HG03565 (cell line): ENCODE data around the gene ZBTB46.

Experiments used
- ATAC-seq: cut with Tn5 transposase; IDR thresholded peaks from one replicate; pipeline ENCODE4 v1.9.1; 2021; ENCODE audit warnings: mild to moderate bottlenecking, moderate library complexity; ENCODE audit not compliant: unreplicated experiment

The ZBTB46 gene

DNA sequence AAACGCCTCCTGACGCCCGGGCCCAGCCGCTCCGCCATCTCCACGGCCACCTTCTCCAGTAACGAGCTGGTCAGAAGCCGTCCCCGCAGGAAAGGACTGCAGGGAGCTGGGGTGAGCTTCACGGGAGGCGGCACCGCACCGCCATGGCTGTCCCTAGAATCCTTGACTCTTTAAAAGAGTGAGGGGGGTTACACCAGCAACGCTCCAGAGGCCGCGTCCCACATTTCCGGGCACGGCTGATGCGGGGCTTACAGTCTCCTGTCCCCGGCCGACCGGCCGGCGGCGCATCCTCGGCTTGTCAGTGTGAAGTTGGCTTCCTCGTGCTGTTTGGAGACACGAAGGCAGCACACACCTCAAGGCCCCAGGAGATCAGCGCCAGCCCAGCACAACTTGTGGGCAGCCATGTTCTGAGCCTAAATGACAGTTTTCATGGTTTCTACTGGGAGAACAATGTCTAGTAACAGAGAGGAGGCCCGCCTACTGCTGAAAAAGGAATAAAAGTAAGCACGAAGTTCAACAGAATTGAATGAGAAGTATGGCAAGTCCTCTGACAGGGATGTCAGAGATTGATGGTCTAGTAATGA lies 61.1 kb downstream of the ZBTB46 start:
- no peak for ATAC-seq

DNA sequence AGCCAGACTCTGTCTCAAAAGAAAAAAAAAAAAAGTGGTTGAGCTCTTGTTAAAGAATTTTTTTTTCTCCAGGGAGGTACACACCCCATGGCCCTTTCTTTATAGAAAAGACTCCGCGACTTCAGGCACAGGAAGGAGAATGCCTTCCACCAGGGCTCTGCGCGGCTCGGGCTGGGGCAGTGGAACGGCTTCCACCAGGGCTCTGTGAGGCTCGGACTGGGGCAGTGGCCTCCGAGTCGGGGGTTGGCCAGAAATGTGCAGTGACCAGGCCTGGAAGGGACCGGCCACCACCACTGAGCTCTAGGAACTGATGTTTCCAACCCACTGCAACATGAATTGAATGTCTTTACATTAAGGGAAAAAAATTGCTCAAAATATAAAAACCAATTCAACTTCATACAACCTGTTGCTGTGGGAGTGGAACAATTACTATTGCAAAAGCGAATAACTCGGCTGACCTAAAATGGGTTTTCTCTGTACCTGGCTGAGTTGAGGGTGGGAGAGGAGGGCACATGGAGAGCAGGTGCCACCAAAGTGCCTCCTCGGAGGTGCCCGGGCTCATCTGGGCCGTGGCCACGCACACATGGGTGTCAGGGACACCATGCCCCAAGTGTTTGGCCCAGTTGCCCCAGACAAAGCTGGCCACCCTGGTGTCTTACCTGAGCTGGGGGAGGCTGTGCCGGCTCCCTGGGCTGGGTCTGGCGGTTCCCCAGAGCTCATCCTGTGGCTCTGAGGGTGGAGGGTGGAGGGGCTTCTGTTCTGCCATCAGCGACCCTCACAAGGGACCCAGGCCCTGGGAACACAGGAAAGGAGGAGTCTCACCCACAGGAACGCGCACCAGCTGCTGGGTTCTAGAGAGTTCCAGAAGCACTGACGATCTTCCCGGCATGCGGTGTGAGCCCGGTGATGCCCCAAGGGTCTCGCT lies 62.2 kb downstream of the ZBTB46 start:
- ATAC-seq: no peak

DNA sequence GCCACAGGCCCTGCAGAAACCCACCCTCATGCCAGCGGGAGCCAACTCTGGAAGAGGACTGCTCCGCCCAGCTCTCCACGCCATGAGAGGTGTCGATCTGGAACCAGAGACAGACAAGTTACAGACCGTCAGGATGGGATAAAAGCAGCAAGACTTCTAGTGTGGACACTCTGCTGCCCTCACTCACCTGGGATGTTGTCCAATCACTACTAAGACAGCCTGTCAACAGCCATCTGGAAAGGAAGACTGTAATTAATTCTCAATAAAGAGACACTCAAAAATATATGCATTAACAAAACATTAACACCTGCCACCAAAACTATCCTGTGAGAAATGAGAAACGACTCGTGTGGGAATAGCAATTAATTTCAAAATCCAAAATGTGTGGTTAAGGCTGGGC lies 63.2 kb downstream of the ZBTB46 start:
- ATAC-seq: no peak

DNA sequence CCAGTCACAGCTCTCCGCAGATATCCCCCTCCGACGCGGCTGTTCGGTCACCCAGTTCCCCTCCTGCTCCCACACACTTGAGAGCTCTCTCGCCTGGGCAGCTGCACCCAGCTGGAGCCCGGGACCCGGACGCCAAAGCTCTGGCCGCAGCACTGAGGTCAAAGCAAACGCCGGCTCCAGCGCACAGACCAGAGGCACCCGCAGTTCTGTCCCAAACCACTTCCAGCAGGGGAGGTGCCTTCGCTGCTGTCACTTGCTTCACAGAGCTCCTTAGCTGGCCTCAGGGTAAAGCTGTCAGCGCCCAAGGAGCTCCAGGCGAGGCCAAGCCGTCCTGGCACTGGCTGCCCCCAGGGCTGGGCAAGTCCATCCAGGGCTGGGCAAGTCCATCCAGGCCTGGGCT lies 63.6 kb downstream of the ZBTB46 start:
- no peak for ATAC-seq

- ATAC-seq: no peak
Observed at GRCh38 chr20:63766695-63767426, 64.2 kb downstream of the ZBTB46 start.

DNA sequence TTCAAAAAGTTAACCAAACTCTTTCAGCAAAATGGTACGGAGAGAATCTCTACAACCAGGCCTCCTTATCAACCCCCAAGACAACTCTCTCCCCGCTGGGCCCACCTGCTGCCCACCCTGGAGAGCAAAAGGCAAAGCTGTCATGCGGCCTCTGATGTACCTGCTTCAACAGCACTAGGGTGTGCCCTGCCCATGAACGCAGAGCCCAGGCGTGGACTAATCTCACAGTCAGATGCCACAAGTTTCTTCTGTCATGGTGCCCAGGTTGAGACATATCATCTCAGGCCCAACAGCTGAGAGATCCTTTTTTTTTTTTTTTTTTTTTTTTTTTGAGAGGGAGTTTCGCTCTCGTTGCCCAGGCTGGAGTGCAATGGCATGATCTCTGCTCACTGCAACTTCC lies 65.2 kb downstream of the ZBTB46 start:
- no peak for ATAC-seq

- ATAC-seq: no peak
Observed at GRCh38 chr20:63765082-63765873, 65.8 kb downstream of the ZBTB46 start.

GRCh38 chr20:63759377-63759901 lies 71.6 kb downstream of the ZBTB46 start:
- ATAC-seq: no peak

GRCh38 chr20:63758152-63758551 lies 72.9 kb downstream of the ZBTB46 start:
- ATAC-seq: no peak

DNA sequence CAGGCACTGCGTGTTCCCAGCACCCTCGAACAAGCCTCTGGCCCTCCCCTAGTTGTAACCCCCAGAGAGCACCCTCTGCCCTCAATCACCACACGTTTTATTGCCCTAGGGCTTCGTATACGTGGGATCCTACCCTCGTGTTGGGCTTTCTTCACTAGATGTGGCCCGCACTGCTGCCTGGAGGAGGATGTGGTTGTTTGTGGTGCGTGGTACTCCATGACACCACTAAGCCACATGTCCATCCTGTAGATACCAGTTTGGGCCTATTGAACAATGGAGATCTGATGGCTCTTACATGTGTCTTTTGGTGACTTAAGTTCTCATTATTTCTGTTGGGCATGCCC lies 74.4 kb downstream of the ZBTB46 start:
- ATAC-seq: no peak

- ATAC-seq: no peak
Observed at GRCh38 chr20:63755933-63756647, 75.0 kb downstream of the ZBTB46 start.

DNA sequence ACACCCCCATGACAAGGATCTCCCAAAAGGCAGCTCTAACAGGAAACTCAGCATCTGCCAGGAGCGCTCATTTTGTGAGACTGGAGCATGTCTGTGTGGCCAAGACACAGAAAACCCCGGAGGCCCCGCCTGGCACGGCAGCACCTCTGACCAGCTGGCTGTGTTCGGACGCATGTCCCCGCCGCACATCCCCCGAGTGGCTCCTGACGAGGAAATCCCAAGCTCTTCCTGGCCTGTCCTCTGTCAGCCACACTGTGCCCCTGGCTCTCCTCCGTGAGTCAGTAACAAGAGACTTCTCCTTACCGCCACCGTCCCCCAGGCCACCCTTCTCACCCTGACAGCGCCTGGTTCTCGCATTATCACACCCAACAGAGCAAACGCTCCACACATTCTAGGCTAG lies 77.1 kb downstream of the ZBTB46 start:
- ATAC-seq: no peak

DNA sequence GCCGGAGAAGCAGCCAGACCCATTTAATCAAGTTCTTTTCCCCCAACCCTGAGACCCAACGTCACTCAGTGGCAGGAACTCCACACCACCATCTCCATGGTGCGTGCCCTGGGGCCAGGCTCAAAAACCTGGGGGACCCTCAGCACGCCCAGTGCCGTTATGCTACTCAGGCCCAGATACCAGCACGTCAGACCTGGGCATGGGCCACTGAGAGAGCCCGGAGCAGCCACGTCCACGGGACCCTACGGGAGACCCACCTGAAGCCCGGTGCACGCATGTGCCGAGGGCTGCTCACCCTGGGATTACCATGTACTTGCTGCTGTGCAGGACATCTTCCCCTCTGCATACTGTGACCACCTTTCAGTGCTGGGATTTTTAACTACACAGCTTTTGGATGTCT lies 77.7 kb downstream of the ZBTB46 start:
- no peak for ATAC-seq

DNA sequence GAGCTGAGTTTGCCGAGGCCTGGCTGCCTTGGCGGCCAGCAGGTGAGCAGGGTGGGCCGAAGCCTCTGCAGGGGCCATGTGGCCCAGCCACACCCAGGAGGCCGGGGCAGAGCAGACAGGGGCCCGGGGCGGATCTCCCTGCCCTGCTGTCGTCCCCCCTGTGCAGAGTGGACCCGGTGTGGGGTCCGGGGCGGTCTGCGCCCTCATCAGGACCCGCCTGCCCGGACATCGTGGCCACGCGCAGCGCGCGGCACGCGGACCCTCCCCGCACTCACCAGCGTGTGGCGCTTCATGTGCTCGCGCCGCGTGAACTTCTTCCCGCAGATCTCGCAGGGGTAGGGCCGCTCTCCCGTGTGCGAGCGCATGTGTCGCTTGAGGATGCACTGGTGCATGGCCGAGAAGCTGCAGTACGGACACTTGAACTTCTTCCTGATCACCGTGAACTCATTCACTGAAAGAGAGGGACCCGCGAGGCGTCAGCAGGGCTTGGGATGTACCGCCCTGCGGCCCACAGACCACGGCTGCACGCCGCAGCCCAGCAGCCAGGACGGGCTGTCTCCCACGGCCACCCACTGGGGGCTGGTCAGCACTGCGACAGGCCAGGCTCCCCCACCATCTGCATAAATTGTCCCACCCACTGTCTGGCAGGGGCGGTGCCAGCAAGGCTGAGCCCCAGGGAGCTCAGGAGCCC lies 78.5 kb downstream of the ZBTB46 start:
- ATAC-seq: no peak

- ATAC-seq: no peak
Observed at GRCh38 chr20:63751471-63752271, 79.4 kb downstream of the ZBTB46 start.

- no peak for ATAC-seq
Observed at GRCh38 chr20:63750807-63751470, 80.1 kb downstream of the ZBTB46 start.

- ATAC-seq: no peak
Observed at GRCh38 chr20:63749597-63750508, 81.2 kb downstream of the ZBTB46 start.
